Activated CD8-positive, alpha-beta memory T cell treated with anti-CD3 and anti-CD28 coated beads, Interleukin-2, amount 50 U/mL, for 48 hours (primary cell): ENCODE results near the gene AQP7.
"Not testable (repeated sequence)": the region's sequence is repeated elsewhere in the genome, so short reads cannot be mapped to it uniquely, and the experiment has no call there.

ENCODE experiments used
- DNase-seq: peaks from one replicate; pipeline ENCODE4 v3.0.0-alpha.2; 2020

AQP7 gene

DNA sequence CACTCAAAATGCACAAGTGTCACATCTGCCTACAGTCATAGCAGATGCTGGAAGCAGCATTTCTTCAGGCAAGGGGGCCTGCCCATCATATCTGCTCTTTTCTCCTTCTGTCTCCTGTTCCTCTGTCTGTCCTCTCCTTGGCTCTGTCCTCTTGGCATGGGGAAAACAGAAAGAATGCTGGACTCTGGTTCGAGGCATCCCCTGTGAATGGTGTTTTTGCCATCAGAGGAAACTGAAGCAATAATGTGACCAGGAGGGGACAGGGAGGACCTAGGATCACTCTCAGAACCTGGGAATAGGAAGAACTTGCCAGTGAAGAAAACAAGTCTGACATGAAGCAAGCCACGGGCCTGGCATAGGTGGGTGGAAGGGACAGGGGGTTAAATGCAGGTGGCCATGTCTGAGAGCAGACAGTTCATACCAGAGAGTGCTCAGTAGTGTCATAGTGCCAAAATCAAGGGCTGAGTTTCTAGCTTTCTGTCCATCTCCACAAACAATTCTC lies 35.3 kb downstream of the AQP7 start:
- no peak for DNase-seq

DNA sequence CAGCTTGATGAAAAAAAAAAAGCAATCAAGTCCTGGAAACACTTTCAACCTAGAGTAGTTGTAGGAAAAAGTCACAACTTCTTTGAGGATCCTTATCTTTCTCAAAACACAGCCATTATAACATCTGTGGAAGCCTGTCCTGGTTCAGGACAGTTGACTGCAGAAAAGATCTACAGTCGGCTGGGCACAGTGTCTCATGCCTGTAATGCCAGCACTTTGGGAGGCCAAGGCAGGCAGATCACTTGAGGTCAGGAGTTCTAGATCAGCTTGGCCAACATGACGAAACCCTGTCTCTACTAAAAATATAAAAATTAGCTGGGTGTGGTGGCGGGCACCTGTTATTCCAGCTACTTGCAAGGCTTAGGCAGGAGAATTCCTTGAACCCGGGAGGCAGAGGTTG lies 37.6 kb downstream of the AQP7 start:
- not testable (repeated sequence) for DNase-seq

- no peak for DNase-seq
Measured at GRCh38 chr9:33364127-33364526, 38.2 kb downstream of the AQP7 start.

GRCh38 chr9:33358641-33359040 lies 43.7 kb downstream of the AQP7 start:
- DNase-seq: not testable (repeated sequence)

DNA sequence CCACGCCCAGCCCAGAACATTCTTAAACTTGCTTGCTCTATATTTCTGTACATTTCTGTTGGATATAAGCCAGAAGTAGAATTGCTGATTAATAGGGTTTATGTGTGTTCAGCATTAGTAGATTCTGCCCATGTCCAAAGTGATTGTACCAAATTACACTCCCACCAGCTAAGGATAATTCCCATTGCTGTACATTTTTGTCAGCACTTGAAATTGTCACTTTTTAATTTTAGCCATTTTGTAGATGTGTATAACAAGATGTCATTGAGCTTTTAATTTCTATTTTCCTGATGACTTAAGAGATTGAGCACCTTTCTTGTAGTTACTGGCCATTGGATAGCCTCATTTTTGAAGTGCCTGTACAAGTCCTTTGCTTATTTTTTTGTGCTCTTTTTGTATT lies 46.4 kb downstream of the AQP7 start:
- no peak for DNase-seq

DNA sequence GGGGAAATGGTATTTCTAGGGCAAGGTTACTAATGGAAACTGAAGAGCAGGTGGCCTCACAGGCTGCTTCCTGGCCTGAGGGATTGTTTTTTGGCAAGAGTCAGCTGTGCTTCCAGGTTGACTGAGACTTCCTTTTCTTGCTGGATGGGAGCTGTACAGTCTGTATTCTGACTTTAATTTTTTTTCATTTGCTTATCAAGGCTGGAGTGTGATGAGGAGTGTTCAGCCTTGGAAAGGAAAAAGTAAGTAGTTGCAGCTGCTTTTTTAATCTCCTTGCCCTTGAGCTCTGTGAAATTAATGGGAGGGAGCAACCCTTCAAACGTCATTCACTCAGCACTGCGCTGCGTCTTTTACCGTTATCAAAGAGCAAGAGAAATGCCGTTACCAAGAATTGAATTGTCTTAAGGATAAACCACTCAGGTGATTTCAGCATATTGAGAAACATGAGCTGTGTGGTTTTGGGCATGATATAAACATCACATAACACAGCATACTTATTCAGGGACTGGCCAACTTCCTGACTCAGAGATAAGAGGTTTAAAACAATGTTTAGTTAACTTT lies 47.6 kb downstream of the AQP7 start:
- no peak for DNase-seq

DNA sequence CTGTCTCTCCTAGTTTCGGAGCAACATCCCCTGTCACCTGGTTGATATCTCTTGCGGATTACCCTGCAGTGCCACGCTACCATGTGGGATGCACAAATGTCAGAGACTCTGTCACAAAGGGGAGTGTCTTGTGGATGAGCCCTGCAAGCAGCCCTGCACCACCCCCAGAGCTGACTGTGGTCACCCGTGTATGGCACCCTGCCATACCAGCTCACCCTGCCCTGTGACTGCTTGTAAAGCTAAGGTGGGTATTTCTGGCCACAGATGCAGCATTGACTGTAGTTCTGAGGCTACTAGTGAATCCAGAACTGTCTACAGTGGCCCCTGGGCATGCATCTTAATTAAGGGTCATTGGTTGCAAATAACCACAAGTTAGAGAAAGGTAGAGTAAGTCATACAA lies 50.8 kb downstream of the AQP7 start:
- DNase-seq: no peak

DNA sequence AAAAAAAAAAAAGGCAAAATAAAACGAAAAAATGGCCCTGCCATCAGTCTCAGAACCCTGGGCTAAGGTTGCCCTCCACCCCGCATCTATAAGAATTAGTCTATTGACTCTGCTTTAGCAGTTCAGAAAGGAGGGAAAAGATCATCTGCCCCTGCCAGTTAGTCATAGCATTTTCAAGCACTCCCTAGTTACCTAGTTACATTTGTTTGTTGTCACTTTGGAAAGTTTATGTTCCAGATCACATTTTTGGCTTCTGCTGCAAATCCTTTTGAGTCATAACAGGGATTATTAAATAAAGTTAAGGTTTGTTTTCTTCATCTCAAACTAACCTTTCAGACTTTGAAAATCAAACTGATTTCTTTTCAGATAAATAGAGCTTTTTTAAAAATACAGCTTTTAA lies 52.1 kb downstream of the AQP7 start:
- no peak for DNase-seq

- DNase-seq: no peak
Measured at GRCh38 chr9:33349743-33350142, 52.6 kb downstream of the AQP7 start.

DNA sequence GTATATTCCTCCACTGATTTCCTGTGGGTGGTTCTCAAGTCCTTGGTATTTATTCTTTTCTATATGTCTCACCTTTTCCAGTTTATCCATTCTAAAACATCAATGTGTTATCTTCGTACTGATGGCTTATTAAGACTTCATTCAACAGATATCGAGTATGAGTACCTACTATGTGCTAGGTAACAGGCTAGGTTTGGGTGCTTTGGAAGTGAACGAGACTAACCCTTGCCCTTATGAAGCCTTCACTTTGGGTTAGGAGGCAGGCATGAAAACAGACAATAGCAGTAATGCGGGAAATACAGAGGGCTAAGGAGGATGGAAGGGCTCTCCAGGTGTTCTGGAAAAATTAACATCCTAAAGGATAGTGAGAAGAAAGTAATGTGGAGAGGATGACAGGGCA lies 53.4 kb downstream of the AQP7 start:
- DNase-seq: no peak

DNA sequence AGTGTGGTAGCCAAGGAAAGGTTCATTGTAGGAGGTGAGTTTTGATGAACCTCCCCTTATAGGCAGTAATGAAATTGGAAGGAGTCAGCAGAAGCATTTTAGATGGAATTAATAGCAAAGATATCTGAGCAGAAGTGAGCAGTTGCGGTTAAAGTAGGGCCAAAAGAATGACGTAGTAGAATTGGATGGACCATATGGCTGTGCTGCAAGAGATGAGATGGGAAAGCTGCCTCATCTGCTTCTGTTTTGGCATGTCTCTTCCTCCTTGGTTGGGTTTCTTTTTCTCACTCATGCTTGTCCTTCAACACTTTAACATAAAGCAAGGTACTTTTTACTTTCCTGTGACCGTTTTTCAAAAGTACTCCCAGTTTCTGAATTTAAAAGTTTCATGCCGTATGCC lies 55.8 kb downstream of the AQP7 start:
- DNase-seq: no peak

DNA sequence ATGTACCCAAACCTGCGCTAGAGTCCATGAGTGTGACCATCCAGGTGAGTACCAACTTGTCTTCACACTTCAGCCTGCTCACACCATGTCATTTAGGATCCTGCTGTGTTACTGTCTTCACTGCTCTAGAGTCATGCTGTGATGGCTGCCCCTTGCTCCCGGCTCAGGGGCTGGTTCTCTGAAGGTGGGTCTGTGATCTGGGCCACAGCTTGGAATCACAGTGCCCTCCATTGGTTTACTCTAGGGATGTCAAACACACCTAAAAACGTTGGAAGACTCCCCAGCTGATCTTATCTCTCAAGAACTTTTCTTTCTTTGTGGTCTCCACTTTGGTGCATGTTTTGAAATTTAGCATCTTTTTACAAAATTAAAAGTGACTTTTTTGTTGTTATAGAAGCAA lies 58.2 kb downstream of the AQP7 start:
- no peak for DNase-seq

- DNase-seq: no peak
Measured at GRCh38 chr9:33341182-33341581, 61.2 kb downstream of the AQP7 start.

DNA sequence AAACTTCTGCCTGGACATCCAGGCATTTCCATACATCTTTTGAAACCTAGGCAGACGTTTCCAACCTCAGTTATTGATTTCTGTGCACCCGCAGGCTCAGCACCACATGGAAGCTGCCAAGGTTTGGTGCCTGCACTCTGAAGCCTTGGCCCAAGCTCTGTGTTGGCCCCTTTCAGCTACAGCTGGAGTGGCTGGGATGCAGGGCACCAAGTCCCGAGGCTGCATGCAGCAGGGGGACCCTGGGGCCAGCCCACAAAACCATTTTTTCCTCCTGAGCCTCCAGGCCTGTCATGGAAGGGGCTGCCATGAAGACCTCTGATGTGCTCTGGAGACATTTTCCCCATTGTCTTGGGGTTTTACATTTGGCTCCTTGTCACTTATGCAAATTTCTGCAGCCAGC lies 62.2 kb downstream of the AQP7 start:
- DNase-seq: no peak
